SK-N-SH treated with all-trans-retinoic acid at 6 μM for 48 hours (cell line): ENCODE measurements around the gene KBTBD13.

Source experiments
- ARNTL ChIP-seq: fragments of 450-650 bp; formaldehyde crosslinking; IDR thresholded peaks from 2 replicates; pipeline ENCODE4 v1.5.0; 2020; ENCODE audit warnings: low read depth, mild to moderate bottlenecking, moderate library complexity, borderline replicate concordance
- BACH2 ChIP-seq: fragments of 250-450 bp; sonication (Bioruptor Pico); IDR thresholded peaks from 2 replicates; pipeline ENCODE4 v1.9.0; 2021; ENCODE audit warnings: mild to moderate bottlenecking, borderline replicate concordance
- ESRRG ChIP-seq: fragments of 250-450 bp; sonication (Bioruptor Pico); IDR thresholded peaks from 2 replicates; pipeline ENCODE4 v1.6.1; 2021; ENCODE audit warnings: mild to moderate bottlenecking
- ISL1 ChIP-seq: fragments of 250-450 bp; sonication (Bioruptor Pico); IDR thresholded peaks from 2 replicates; pipeline ENCODE4 v2.1.2; 2022; ENCODE audit warnings: mild to moderate bottlenecking, moderate library complexity
- PPARA ChIP-seq: fragments of 250-450 bp; sonication (Bioruptor Pico); IDR thresholded peaks from 2 replicates; pipeline ENCODE4 v1.5.0; 2020; ENCODE audit warnings: mild to moderate bottlenecking, borderline replicate concordance
- RARB ChIP-seq: fragments of 250-450 bp; sonication (Bioruptor Pico); IDR thresholded peaks from 2 replicates; pipeline ENCODE4 v1.8.0; 2021; ENCODE audit warnings: mild to moderate bottlenecking, moderate library complexity
- SNAI2 ChIP-seq: fragments of 250-450 bp; sonication (Bioruptor Pico); IDR thresholded peaks from 2 replicates; pipeline ENCODE4 v1.5.0; 2020; ENCODE audit warnings: mild to moderate bottlenecking, moderate library complexity
- TCF4 ChIP-seq: fragments of 250-450 bp; sonication (Bioruptor Pico); IDR thresholded peaks from 2 replicates; pipeline ENCODE4 v1.8.0; 2021; ENCODE audit warnings: mild to moderate bottlenecking, moderate library complexity, borderline replicate concordance
- TOX ChIP-seq: fragments of 250-450 bp; sonication (Bioruptor Pico); IDR thresholded peaks from 2 replicates; pipeline ENCODE4 v1.8.0; 2021; ENCODE audit warnings: mild to moderate bottlenecking, moderate library complexity, borderline replicate concordance
- ZC3H10 ChIP-seq: fragments of 250-450 bp; sonication (Bioruptor Pico); IDR thresholded peaks from 2 replicates; pipeline ENCODE4 v1.5.1; 2021; ENCODE audit warnings: mild to moderate bottlenecking, moderate library complexity
- ZFP3 ChIP-seq: fragments of 250-450 bp; sonication (Bioruptor Pico); IDR thresholded peaks from 2 replicates; pipeline ENCODE4 v1.5.0; 2020; ENCODE audit warnings: mild to moderate bottlenecking, moderate library complexity
- ZFP30 ChIP-seq: fragments of 450-650 bp; formaldehyde crosslinking; IDR thresholded peaks from 2 replicates; pipeline ENCODE4 v1.5.0; 2022; ENCODE audit warnings: mild to moderate bottlenecking, moderate library complexity
- TF ChIP-seq, protein P1 (sequence below): fragments of 250-450 bp; sonication (Bioruptor Pico); IDR thresholded peaks from 2 replicates; pipeline ENCODE4 v1.8.0; 2020; ENCODE audit warnings: mild to moderate bottlenecking, moderate library complexity, borderline replicate concordance
- TF ChIP-seq, protein P2 (sequence below): fragments of 250-450 bp; sonication (Bioruptor Pico); IDR thresholded peaks from 2 replicates; pipeline ENCODE4 v1.5.1; 2020; ENCODE audit warnings: low read depth, mild to moderate bottlenecking, moderate library complexity

DNA sequence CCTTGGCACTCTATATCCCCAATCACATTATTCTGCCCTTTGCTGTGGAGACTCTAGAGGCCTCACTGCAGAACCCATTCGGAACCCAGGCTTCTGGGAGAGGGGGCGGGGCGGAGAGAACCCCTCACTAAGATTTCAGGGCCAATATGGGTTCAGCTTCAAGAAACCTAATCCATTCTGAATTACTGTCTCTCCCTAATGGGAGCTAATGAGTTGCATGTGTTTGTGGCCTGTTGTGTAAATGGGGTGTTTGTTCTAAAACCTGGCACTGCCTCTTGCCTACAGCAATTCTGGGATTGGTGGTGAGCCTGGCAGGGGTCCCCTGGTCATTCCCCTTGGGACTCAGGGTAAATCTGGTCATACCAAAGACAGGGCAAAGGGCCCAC is 8.2 kb upstream of the KBTBD13 start:
- TF ChIP-seq PPARA (no peak), BACH2 (no peak), SNAI2 (CRISPR knock-in tag) (no peak), ISL1 (no peak), ZFP3 (CRISPR knock-in tag) (no peak), TCF4 (CRISPR knock-in tag) (no peak), ARNTL (CRISPR knock-in tag) (no peak), ZC3H10 (CRISPR knock-in tag) (no peak), ESRRG (no peak), ZFP30 (CRISPR knock-in tag) (no peak), TOX (CRISPR knock-in tag) (no peak), RARB (CRISPR knock-in tag) (no peak)
- TF ChIP-seq, protein P1, sequence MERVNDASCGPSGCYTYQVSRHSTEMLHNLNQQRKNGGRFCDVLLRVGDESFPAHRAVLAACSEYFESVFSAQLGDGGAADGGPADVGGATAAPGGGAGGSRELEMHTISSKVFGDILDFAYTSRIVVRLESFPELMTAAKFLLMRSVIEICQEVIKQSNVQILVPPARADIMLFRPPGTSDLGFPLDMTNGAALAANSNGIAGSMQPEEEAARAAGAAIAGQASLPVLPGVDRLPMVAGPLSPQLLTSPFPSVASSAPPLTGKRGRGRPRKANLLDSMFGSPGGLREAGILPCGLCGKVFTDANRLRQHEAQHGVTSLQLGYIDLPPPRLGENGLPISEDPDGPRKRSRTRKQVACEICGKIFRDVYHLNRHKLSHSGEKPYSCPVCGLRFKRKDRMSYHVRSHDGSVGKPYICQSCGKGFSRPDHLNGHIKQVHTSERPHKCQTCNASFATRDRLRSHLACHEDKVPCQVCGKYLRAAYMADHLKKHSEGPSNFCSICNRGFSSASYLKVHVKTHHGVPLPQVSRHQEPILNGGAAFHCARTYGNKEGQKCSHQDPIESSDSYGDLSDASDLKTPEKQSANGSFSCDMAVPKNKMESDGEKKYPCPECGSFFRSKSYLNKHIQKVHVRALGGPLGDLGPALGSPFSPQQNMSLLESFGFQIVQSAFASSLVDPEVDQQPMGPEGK (CRISPR knock-in tag) = no peak
- TF ChIP-seq, protein P2, sequence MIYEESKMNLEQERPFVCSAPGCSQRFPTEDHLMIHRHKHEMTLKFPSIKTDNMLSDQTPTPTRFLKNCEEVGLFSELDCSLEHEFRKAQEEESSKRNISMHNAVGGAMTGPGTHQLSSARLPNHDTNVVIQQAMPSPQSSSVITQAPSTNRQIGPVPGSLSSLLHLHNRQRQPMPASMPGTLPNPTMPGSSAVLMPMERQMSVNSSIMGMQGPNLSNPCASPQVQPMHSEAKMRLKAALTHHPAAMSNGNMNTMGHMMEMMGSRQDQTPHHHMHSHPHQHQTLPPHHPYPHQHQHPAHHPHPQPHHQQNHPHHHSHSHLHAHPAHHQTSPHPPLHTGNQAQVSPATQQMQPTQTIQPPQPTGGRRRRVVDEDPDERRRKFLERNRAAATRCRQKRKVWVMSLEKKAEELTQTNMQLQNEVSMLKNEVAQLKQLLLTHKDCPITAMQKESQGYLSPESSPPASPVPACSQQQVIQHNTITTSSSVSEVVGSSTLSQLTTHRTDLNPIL = no peak
